NK-92 (cell line): ENCODE measurements around the gene FLNB.

Experiments used
- DNase-seq: peaks from one replicate; lab custom pipeline; 2025; ENCODE audit not compliant: unreplicated experiment; lab: John Stamatoyannopoulos, UW

Gene FLNB

DNA sequence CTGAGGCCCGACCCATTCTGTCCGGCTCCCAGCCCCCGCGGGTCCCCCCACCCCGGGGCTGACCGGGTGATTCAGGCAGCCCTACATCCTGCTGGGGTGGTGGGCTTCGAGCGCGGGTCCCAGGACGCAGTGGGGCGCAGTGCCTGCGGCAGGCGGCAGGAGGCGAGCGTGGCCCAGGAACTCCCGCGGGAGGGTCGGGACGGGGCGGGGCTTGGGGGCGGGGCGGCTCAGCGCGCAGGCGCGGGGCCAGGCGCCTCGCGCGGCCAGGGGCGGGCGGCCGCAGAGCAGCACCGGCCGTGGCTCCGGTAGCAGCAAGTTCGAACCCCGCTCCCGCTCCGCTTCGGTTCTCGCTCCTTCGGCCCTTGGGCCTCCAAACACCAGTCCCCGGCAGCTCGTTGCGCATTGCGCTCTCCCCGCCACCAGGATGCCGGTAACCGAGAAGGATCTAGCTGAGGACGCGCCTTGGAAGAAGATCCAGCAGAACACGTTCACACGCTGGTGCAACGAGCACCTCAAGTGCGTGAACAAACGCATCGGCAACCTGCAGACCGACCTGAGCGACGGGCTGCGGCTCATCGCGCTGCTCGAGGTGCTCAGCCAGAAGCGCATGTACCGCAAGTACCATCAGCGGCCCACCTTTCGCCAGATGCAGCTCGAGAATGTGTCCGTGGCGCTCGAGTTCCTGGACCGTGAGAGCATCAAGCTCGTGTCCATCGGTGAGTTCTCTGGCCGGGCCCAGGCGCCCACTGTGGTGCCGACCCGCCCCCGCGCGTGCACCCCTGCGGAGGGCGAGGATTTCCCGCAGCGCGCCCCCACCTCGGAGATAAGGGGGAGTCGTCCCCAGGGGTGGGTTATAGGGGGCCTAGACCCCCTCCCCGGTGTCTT lies at the start of gene FLNB:
Gene FLNB (plus strand): TSS at position 282 of the 885 bp plus-strand sequence. CDS start 143 bp downstream, at position 425.
- DNase-seq, result no peak

GRCh38 chr3:57958642-57959422 lies 49.4 kb upstream of the FLNB start:
- no peak for DNase-seq

DNA sequence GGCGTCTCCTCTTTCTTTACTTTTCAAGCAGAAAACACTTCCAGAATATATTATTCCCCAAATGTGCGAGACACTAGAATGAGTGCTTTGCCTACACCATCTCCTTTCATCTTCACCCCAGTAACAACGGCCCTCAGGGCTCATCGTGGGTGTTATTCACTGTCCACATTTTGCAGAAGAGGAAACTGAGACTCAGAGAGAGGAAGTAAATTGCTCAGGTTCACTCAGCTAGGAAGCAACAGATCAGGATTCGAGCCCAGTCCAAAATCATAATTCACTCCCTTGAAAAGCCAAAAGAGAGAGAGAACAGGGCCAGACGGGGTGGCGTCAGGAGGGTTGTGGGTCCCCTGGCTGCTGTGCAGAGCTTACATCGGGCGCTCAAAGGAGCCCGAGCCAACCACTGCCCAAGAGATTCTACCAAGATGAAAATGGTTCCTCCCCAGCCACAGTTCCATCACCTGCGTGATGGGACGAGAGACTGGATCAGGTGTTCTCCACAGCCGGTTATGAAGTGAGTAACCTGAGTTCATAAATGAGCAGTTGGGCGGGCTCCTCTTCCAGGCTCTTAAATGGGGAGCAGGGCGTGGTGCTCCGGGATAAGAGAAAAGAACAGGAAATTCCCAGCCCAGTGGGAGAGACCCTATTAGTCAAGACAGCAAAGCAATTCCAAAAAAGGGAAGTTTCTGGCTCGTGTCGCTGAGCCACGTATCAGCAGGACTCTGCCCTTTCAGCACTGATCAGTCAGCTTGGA lies 48.6 kb upstream of the FLNB start:
- DNase-seq, result no peak

DNA sequence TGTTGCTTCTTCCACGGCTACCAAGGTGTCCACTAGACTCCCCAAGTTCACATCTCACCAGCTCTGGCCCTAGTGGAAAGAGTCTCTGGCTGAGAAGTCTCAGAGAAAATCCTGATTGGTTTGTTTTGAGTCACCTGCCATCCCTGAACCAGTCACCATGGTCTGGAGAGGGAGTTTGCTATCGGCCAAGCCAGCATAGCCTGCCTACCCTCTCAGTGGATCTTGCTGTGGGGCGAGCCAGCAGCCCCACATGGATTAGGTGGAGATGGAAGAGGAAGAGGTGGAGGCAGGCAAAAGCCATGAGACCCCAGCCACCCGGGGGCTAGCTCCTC lies 48.1 kb upstream of the FLNB start:
- no peak for DNase-seq

GRCh38 chr3:57961177-57961827 lies 46.9 kb upstream of the FLNB start:
- no peak for DNase-seq

GRCh38 chr3:57961828-57962447 lies 46.3 kb upstream of the FLNB start:
- DNase-seq, result no peak

DNA sequence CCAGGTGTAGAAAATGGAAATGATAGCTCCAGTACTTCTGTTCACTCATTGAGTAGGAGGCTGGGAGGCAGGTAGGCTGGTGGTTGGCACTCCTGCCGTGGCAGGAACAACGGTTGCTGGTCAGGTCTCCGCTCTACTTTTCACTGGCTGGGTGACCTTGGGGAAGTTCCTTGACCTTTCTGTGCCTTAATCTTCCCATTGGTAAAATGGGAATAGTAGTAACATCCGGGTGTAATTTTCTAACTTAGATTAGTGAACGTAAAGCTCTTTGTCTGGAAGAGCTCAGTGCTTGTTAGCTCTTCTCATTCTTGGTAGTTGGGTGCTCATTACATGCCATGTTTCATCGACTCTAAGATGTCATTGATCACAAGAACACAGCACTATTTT lies 45.8 kb upstream of the FLNB start:
- no peak for DNase-seq

GRCh38 chr3:57963811-57964346 lies 44.3 kb upstream of the FLNB start:
- DNase-seq, result no peak

- DNase-seq, result no peak
Observed at GRCh38 chr3:57966829-57967228, 41.4 kb upstream of the FLNB start.

GRCh38 chr3:57967590-57967989 lies 40.6 kb upstream of the FLNB start:
- DNase-seq, result no peak

DNA sequence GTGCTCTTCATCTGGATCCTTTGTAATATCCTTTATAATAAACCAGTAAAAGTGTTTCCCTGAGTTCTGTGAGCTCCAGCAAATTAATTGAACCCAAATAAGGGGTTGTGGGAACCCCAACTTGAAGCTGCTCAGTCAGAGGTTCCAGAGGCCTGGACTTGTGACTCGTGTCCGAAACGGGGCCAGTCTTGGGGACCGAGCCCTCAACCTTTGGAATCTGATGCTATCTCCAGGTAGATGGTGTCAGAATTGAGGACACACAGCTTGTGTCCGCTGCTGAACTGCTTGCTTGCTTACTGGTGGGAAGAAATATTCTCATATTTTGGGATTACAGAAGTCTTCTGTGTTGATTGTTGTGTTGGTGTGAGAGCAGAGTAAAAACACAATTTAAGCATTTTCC lies 39.7 kb upstream of the FLNB start:
- no peak for DNase-seq

DNA sequence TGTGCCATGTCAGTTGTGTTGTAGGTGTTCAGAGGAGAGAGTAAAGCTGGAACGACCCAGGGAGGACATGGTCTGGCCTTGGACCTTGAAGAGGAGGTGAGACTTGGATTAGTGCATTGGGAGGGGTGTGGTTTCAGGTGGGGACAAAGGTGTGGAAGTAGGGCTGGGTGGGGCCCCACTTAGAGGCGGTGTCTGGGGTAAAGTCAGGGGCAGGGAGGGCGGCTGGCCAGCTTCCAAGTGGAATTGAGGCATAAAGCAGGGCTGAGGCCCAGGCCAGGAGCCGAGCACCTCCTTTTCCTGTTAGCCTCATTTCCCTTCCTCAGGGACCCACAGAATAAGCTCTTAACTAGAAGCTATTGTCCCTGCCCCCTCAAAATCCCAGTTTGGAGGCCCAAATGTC lies 36.2 kb upstream of the FLNB start:
- DNase-seq, result no peak

GRCh38 chr3:57972531-57973111 lies 35.6 kb upstream of the FLNB start:
- no peak for DNase-seq

DNA sequence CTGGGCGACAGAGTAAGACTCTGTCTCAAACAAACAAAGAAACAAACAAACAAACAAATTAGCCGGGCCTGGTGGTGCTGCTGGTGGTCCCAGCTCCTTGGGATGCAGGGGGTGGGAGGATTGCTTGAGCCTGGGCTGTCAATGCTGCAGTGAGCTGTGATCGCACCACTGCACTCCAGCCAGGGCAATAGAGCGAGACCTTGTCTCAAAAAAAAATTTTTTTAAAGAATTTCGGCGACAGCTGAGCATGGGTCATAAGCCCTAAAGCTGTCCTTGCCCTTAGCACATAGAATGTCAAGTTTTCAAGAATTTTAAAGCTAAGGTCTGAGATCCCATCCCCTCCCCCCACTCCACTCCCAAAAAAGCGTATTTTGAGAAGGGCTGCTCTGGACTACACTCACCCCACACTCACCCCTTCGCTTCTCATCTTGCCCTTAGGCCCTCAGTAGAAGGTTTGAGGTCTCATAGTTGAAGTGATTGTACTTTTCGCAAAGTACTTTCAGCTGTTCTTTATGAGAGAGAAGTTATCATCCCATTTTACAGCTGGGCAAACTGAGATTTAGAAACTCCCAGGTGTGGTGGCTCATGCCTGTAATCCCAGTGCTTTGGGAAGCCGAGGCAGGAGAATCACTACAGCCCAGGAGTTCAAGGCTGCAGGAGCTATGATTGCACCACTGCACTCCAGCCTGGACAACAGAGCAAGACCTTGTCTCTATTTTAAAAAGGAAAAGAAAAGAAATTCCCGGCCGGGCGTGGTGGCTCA lies 34.3 kb upstream of the FLNB start:
- DNase-seq, result no peak

DNA sequence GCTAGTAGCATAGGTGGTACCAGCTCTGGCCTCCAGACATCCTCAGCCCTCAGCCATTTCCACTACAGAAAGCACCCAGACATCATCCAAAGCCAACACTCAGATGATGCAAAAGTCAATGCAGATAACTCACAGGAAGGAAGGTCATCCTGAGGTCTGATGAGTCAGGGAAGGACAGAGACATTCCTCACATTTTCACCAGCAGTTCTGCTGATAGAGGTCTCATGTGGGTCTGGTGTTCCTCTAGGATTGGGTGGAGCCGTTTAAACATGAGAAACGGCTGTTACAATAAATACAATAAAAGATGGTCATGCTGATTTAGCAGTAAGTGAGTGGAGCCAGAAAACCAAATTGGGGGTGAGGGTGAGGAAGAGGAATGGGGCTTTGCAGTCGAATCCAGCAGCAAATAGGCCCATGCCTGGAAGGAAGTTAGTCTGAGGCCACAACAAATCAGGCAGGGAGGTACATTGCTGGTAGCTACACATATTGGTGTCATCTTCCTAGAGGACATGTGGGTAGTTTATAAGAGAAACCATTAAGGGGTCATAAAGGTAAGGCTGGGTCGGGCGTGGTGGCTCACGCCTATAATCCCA lies 33.3 kb upstream of the FLNB start:
- DNase-seq, result no peak

GRCh38 chr3:57977818-57978235 lies 30.4 kb upstream of the FLNB start:
- DNase-seq, result no peak

DNA sequence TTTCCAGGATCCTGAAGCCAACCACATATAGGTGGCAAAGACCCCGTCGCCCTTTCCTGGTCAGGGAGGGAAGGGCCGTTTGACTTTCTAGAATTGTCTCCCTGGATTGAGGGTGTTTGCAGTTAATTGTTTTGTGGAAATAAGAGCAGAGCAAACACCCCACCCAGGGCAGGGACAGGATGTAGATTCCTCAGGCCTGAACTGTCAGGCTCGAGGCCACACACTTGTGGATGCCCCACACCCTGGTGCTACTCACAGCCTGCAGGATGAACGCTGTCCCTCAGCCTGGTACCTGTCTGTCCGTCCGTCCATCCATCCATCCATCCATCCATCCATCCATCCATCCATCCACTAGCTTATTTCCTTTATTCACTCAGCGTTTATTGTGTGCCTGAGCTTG lies 29.9 kb upstream of the FLNB start:
- no peak for DNase-seq

- no peak for DNase-seq
Observed at GRCh38 chr3:57980416-57980815, 27.8 kb upstream of the FLNB start.
